ENCODE data around the gene IZUMO1. TPM values are rescaled to one million over a fixed set of nuclear protein-coding genes. Genes with fewer than 3 reads are reported as not detected.

Gene IZUMO1
- total and polyA plus RNA-seq, 12 donors, result 0.59 to 2.9 (median 1.2) TPM; not detected in 3

- WGBS, 4 donors, result 86 to 95% (median 92%) methylated on average over 4 of the region's 4 CpGs
- intact Hi-C loops (cut with DNase I), result loop anchor here in 1 of 2 donors (10.0 kb wide), 1 partner anchor 57 kb away; the partner anchor contains the start of gene NTN5
- TF ChIP-seq POLR2A (IDR thresholded peaks at IDR 0.05), result no peak
- TF ChIP-seq CTCF (IDR thresholded peaks at IDR 0.05), result no peak
Measured at GRCh38 chr19:48731452-48731851, 15.3 kb downstream of the IZUMO1 start.

DNA sequence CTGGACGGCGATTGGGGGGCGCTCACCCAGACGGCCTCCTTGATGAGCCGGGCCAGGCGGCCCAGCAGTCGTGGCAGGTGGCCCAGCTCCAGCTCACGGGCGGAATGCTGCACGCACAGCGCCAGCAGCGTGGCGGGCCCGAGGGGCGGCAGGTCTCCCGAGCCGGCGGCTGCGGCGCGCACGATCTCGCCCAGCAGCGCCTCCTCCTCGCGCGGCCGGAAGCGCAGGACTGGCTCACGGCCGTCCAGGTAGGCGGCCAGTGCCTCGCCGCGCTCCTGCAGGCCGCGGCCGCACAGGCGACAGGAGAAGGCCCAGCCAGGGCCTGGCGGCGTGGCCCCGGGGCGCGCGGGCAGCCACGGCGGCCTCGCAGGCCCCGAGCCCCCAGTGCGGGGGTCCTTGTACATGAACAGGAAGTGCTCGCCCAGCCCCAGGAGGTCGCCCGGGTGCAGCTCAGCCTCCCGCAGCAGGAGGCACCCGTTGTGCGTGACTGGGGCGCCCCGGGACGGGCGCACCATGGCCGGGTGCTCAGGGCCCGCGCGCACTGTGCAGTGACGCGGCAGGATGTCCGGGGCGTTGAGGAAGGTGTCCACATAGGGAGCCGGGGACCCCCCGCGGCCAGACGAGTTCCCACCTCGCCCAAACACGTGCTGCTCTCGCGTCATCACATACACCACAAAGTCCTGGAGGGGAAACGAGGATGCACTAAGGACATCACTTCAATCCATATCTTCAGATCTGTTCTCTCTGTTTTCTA lies 17.6 kb downstream of the IZUMO1 start:
- Histone ChIP-seq H3K9me3 (replicated peaks in 1 of 3) (no peaks in the 10 kb centered on the region), H3K4me3 (no peak overlapping the region), H3K36me3 (replicated peaks in 1 of 2) (peaks cover 0 to 4% of the 10 kb centered on the region in 2 donors), H3K27me3 (no peaks in the 10 kb centered on the region), H3K4me1 (replicated peaks in 1 of 2) (peaks cover 4 to 16% of the 10 kb centered on the region in 2 donors), H3K27ac (peak overlapping the region in 1 of 5 donors; percentile 12)
- 66 to 80% (median 73%) methylated on average over 20 to 77 of the region's 77 CpGs for WGBS, 4 donors
- DNase-seq, result peak in 1 of 7 donors; percentile 26
- TF ChIP-seq CTCF (IDR thresholded peaks at IDR 0.05) (no peak), POLR2A (IDR thresholded peaks at IDR 0.05) (no peak)
- intact Hi-C loops (cut with DNase I), result no loop called here

More at GRCh38 chr19:48731452-48731851, 15.3 kb downstream of the IZUMO1 start:
- Histone ChIP-seq H3K27ac (no peak overlapping the region), H3K4me3 (no peak overlapping the region), H3K36me3 (replicated peaks in 1 of 2) (peaks cover 0 to 4% of the 10 kb centered on the region in 2 donors), H3K27me3 (no peaks in the 10 kb centered on the region), H3K9me3 (replicated peaks in 1 of 3) (no peaks in the 10 kb centered on the region), H3K4me1 (replicated peaks in 1 of 2) (no peaks in the 10 kb centered on the region)
- no peak for DNase-seq

DNA sequence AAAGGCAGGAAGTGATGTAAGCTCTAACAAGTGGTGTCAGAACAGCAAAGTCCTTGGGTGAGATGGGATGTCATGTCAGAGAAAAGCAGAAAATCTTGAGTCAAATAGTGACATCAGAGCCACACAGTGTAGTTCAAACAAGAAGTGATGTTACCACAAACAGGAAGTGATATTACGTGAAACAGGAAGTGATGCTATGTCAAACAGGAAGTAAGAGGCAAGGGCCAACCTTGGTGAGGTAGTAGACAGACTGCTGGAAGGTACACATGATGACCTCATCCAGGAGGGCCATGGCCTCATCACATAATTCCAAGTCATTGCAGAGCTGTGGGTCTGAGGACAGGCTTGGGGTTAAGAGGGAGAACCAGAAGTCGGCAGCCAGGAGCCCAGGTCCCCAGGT lies 20.2 kb downstream of the IZUMO1 start:
- intact Hi-C loops (cut with DNase I), result no loop called here
- Histone ChIP-seq H3K9me3 (replicated peaks in 1 of 3) (no peaks in the 10 kb centered on the region), H3K4me3 (no peak overlapping the region), H3K36me3 (replicated peaks in 1 of 2) (peaks cover 0 to 4% of the 10 kb centered on the region in 2 donors), H3K27me3 (no peaks in the 10 kb centered on the region), H3K27ac (peak overlapping the region in 2 of 5 donors; percentile 82 to 84), H3K4me1 (replicated peaks in 1 of 2) (peaks cover 4 to 16% of the 10 kb centered on the region in 2 donors)
- TF ChIP-seq CTCF (IDR thresholded peaks at IDR 0.05), result no peak
- TF ChIP-seq POLR2A (IDR thresholded peaks at IDR 0.05), result no peak
- DNase-seq, result no peak
- WGBS, 4 donors, result 75 to 83% (median 79%) methylated on average over 2 of the region's 2 CpGs

DNA sequence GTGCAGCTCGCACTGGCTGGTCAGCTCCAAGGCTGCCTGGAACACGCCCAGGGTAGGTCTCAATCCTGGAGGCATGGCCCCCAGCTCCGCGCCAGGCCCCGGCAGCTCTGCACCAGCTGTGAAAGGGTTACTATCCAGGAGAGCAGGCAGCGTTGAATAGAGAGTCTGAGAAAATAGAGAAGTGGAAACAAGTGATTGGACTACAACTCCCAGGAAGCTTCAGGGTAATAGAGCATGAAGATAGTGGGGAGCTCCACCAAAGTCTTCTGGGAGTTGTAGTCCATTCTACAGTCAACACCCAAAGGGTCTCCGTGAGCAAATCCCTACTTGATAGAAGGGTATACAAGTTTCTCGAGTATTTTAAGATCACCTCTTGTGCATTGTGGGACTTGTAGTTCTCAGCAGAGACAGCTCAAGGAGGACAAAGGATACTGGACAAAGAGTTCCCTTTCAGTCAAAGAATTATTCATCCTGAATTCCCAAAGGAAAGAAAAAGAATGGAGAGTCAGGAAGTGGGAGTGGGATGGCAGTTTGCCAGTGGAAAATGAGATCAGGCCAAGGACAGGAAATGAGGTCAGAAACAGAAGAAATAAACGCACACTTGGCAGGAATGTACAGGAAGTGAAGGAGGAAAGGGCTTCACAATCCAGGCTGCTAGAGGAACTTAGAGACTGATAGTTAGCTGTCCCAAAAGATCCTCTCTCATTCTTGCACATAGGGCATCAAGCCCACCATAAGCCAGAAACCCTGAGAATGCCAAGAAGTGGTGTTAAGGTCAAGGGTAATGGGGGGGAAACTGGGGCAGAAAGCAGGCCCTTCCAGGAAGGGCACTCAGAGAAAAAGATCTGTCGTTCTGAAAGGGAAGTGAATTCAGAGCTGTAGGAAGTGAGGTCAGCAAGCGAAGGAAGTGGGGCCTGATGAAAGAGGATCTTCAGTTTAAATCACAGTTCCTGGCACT lies 21.6 kb downstream of the IZUMO1 start:
- TF ChIP-seq CTCF (IDR thresholded peaks at IDR 0.05) (no peak), POLR2A (IDR thresholded peaks at IDR 0.05) (no peak)
- intact Hi-C loops (cut with DNase I), result no loop called here
- Histone ChIP-seq H3K27ac (peak overlapping the region; percentile 53 to 84 (median 63)), H3K4me1 (replicated peaks in 1 of 2) (peaks cover 6 to 20% of the 10 kb centered on the region in 2 donors), H3K4me3 (no peak overlapping the region), H3K36me3 (replicated peaks in 1 of 2) (peaks cover 0 to 4% of the 10 kb centered on the region in 2 donors), H3K27me3 (no peaks in the 10 kb centered on the region), H3K9me3 (replicated peaks in 1 of 3) (no peaks in the 10 kb centered on the region)
- whole genome bisulfite sequencing, 4 donors, result 33 to 42% (median 36%) methylated on average over 11 of the region's 11 CpGs
- peak; percentile 74 to 92 (median 79) for DNase-seq
